Activated naive CD4-positive, alpha-beta T cell treated with anti-CD3 and anti-CD28 coated beads, Interleukin-2, amount 10 ng/mL, durations not matched to agents 5 hours and 36 hours (primary cell): ENCODE data around the gene CA4. TPM values are rescaled to one million over a fixed set of nuclear protein-coding genes. Genes with fewer than 3 reads are reported as not detected.

ENCODE experiments used
- total RNA-seq, 2 experiments: library from RNA; stranded (reverse); gene quantifications; one replicate each; pipeline ENCODE4 v1.2.3, GENCODE V29; 2021

Gene CA4
- total RNA-seq: not detected

GRCh38 chr17:60149691-60150582, at the start of gene CA4:
Gene CA4, plus strand, starts transcription at chr17:60149973. Its CDS starts 62 bp downstream, at chr17:60150035.

Other genes starting within 250 kb of the CA4 start
- 10 to 100 TPM; 17.5 to 17.6 TPM for gene RNFT1, start 185.2 kb upstream of the CA4 start, total RNA-seq
- 10 to 100 TPM; 24.9 to 25.3 TPM for gene HEATR6, start 71.1 kb upstream of the CA4 start, total RNA-seq
- gene USP32, start 242.2 kb downstream of the CA4 start, total RNA-seq: 10 to 100 TPM; 36.3 to 39.9 TPM